ENCODE data around the gene APMAP.

APMAP gene

GRCh38 chr20:24970030-24970553 lies 22.5 kb downstream of the APMAP start:
- Histone ChIP-seq H3K4me1 (ENCODE audit: control insufficient read depth in 1 of 2, insufficient read depth in 1 of 2, low read depth in 1 of 2, low read length in 1 of 2) (peaks cover 17 to 28% of the 10 kb centered on the region in 2 experiments), H3K36me3 (peaks cover 90% of the 10 kb centered on the region), H3K27ac (peak overlapping the region; percentile 67), H3K4me3 (ENCODE audit: low read depth in 1 of 2, low read length in 1 of 2) (no peak overlapping the region), H3K27me3 (no peaks in the 10 kb centered on the region), H3K9me3 (no peaks in the 10 kb centered on the region)
- TF ChIP-seq, protein P1, sequence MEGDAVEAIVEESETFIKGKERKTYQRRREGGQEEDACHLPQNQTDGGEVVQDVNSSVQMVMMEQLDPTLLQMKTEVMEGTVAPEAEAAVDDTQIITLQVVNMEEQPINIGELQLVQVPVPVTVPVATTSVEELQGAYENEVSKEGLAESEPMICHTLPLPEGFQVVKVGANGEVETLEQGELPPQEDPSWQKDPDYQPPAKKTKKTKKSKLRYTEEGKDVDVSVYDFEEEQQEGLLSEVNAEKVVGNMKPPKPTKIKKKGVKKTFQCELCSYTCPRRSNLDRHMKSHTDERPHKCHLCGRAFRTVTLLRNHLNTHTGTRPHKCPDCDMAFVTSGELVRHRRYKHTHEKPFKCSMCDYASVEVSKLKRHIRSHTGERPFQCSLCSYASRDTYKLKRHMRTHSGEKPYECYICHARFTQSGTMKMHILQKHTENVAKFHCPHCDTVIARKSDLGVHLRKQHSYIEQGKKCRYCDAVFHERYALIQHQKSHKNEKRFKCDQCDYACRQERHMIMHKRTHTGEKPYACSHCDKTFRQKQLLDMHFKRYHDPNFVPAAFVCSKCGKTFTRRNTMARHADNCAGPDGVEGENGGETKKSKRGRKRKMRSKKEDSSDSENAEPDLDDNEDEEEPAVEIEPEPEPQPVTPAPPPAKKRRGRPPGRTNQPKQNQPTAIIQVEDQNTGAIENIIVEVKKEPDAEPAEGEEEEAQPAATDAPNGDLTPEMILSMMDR (IDR thresholded peaks at IDR 0.05): no peak

- peaks cover 97% of the 10 kb centered on the region for H3K36me3 ChIP-seq
- H3K27ac ChIP-seq: peak overlapping the region; percentile 67
- H3K4me1 ChIP-seq (ENCODE audit: control insufficient read depth in 1 of 2, insufficient read depth in 1 of 2, low read depth in 1 of 2, low read length in 1 of 2): peaks cover 10 to 21% of the 10 kb centered on the region in 2 experiments
- TF ChIP-seq, protein P1 (IDR thresholded peaks at IDR 0.05): no peak
- no peaks in the 10 kb centered on the region for H3K27me3 ChIP-seq
- no peaks in the 10 kb centered on the region for H3K9me3 ChIP-seq
- H3K4me3 ChIP-seq (ENCODE audit: low read depth in 1 of 2, low read length in 1 of 2): no peak overlapping the region
These were observed 23.1 kb downstream of the APMAP start for GRCh38 chr20:24969186-24970029.

DNA sequence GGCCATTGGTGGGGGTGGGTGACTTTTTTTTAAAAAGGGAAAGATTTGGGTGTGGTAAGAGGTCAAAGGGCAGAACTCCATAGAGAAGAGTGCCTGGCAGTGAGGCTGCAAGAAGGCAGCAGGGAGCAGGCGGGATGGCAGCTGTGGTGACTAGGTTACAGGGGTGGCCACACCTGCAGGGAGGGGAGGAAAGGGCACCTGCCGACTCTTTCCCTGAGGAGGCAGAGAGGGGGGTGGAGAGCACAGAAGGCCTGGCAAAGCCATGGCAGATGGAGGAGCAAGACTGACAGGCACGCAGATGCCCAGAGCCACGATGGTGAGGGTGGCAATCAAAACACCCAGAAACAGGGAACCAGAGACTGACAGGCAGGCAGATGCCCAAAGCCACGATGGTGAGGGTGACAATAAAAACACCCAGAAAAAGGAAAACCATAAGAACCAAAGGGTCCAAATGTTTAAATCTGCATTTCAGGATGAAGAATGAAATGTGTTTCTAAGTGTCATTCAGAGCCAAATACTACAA lies 24.2 kb downstream of the APMAP start:
- Histone ChIP-seq H3K27ac (peak overlapping the region; percentile 67), H3K36me3 (peaks cover 100% of the 10 kb centered on the region), H3K4me1 (ENCODE audit: control insufficient read depth in 1 of 2, insufficient read depth in 1 of 2, low read depth in 1 of 2, low read length in 1 of 2) (peaks cover 3 to 12% of the 10 kb centered on the region in 2 experiments), H3K4me3 (ENCODE audit: low read depth in 1 of 2, low read length in 1 of 2) (no peak overlapping the region), H3K9me3 (no peaks in the 10 kb centered on the region), H3K27me3 (no peaks in the 10 kb centered on the region)
- TF ChIP-seq, protein P1 (IDR thresholded peaks at IDR 0.05): no peak

DNA sequence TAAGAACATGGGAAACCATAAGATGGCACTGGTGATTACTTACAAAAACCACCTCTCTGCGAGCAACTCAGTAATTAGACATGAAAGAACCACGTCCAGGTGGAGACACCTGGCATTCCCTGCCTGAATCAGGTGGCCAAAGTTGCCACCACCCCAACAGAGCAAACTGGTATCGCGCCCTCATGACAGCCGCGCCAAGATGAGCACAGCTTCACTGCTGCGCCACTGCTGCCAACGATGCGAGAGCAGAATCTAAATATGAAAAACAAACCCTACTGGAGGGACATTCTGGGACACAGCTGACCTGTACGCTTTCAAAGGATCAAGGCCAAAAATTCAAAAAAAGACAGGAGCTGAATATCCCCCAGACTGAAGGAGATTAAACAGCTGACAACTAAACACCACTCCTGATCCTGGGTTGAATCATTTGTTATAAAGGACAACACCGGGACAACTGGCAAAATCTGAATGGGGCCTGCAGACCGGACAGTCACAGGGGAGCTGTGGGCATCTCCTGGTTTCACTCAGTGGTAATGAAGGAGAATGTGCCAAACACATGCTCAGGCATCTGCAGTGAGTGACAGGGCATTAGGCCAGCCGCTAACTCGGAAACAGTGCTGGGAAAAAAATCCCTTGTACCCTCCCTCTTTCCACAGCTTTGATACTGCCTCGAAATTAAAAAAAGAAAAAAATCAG lies 26.1 kb downstream of the APMAP start:
- Histone ChIP-seq H3K27ac (peak overlapping the region; percentile 42), H3K36me3 (peaks cover 100% of the 10 kb centered on the region), H3K4me1 (ENCODE audit: control insufficient read depth in 1 of 2, insufficient read depth in 1 of 2, low read depth in 1 of 2, low read length in 1 of 2) (peaks cover 3% of the 10 kb centered on the region in 2 experiments), H3K9me3 (no peaks in the 10 kb centered on the region), H3K4me3 (ENCODE audit: low read depth in 1 of 2, low read length in 1 of 2) (no peak overlapping the region), H3K27me3 (no peaks in the 10 kb centered on the region)
- TF ChIP-seq, protein P1 (IDR thresholded peaks at IDR 0.05): no peak

DNA sequence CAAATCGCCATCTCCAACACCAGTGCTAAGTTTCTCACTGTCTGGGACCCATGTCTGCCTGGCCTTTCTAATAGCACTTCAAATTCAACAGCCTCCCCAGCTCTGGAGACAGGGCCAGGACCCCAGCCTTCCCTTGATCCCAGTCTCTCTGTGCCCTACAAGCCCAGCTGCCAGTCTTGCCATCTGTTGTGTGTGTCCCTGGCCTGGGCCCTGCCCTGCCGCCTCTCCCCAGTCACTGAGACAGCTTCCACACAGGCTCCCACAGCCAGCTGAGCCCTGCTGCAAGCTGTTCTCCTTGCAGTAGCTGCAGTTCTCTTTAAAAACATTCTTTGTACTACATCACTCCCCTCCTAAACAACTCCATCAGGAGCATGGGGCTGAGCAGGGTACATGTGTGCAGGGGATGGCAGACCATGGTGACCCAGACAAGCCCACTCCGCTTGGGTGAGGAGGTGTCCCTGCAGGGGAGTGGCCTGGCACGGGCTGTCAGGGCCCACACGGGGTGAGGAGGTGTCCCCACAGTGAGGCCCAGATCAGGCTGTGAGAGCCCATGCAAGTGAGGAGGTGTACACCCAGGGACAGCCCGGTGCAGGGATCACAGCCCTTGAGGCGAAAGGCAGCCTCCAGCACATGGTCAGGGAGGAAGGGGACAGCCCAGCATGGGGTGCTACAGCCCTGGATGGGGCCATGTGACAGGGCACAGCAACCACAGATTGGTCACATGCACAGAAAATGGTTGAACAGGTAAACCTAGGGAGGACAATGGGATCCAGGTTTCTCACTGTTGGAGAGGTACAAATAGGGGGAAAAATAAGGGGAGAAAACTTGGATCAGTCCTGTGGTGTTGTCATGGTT lies 27.3 kb downstream of the APMAP start:
- Histone ChIP-seq H3K4me1 (ENCODE audit: control insufficient read depth in 1 of 2, insufficient read depth in 1 of 2, low read depth in 1 of 2, low read length in 1 of 2) (no peaks in the 10 kb centered on the region), H3K27ac (peak overlapping the region; percentile 52), H3K27me3 (no peaks in the 10 kb centered on the region), H3K9me3 (no peaks in the 10 kb centered on the region), H3K36me3 (peaks cover 100% of the 10 kb centered on the region), H3K4me3 (ENCODE audit: low read depth in 1 of 2, low read length in 1 of 2) (no peak overlapping the region)
- TF ChIP-seq, protein P1 (IDR thresholded peaks at IDR 0.05): no peak

Measured in neutrophil (primary cell).